GM06990 (cell line): Measurements from ENCODE around the gene SVOP.

Experiments
- DNase-seq: peaks from one replicate; pipeline ENCODE4 v3.0.0-alpha.2; 2011; ENCODE audit not compliant: insufficient read length; ENCODE audit errors: extremely low read depth
- H3K27me3 ChIP-seq: replicated peaks from 2 replicates; pipeline ENCODE4 v1.6.0; 2011; ENCODE audit warnings: low read length; ENCODE audit not compliant: control insufficient read depth, insufficient read depth
- H3K36me3 ChIP-seq: 2 replicates; pipeline ENCODE4 v1.5.1; 2011; ENCODE audit warnings: low read length; ENCODE audit not compliant: control insufficient read depth, insufficient read depth
- H3K4me3 ChIP-seq: replicated peaks from 2 replicates; pipeline ENCODE4 v1.5.1; 2011; ENCODE audit warnings: low read depth, mild to moderate bottlenecking, control low read depth, low read length
- TF ChIP-seq, protein P1 (sequence below): IDR thresholded peaks from 2 replicates; pipeline ENCODE4 v1.5.1; 2011; ENCODE audit warnings: low read length, control low read depth, mild to moderate bottlenecking, inconsistent platforms; ENCODE audit not compliant: insufficient read depth, poor library complexity, severe bottlenecking

Gene SVOP

DNA sequence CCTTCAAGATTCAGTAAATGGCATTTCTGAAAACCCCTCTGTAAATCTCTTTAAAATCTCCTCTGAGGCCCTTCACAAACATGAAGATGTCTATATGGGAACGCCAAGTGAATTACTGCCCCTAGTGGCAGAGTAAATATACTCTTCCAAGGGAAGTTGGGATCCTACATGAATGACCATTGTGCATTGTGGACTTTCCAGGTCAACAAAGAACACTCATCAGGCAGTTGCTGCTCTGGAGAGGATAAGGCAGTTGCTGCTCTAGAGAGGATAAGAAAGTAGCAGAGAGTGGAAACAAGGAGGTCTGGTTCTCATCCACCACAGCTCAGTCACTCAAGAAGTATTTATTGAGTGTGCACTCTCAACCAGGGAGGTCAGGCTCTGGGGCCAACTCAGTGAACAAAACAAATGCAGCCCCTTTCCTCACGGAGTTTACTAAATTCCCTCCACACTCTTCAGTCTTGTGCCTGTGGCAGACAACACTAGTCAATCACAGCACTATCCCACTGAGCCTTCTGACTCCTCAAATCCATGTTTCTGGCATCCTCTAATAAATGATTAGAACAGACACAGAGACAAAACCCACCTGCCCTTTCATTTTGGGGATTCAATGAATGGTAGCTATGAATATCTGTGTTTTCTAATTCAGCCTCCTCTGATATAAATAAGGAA is 52.9 kb downstream of the SVOP start:
- no peak for DNase-seq
- no peaks in the 10 kb centered on the region for H3K27me3 ChIP-seq
- H3K4me3 ChIP-seq, result no peak overlapping the region
- TF ChIP-seq, protein P1, sequence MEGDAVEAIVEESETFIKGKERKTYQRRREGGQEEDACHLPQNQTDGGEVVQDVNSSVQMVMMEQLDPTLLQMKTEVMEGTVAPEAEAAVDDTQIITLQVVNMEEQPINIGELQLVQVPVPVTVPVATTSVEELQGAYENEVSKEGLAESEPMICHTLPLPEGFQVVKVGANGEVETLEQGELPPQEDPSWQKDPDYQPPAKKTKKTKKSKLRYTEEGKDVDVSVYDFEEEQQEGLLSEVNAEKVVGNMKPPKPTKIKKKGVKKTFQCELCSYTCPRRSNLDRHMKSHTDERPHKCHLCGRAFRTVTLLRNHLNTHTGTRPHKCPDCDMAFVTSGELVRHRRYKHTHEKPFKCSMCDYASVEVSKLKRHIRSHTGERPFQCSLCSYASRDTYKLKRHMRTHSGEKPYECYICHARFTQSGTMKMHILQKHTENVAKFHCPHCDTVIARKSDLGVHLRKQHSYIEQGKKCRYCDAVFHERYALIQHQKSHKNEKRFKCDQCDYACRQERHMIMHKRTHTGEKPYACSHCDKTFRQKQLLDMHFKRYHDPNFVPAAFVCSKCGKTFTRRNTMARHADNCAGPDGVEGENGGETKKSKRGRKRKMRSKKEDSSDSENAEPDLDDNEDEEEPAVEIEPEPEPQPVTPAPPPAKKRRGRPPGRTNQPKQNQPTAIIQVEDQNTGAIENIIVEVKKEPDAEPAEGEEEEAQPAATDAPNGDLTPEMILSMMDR, result peak; percentile 58
- no peaks in the 10 kb centered on the region for H3K36me3 ChIP-seq

DNA sequence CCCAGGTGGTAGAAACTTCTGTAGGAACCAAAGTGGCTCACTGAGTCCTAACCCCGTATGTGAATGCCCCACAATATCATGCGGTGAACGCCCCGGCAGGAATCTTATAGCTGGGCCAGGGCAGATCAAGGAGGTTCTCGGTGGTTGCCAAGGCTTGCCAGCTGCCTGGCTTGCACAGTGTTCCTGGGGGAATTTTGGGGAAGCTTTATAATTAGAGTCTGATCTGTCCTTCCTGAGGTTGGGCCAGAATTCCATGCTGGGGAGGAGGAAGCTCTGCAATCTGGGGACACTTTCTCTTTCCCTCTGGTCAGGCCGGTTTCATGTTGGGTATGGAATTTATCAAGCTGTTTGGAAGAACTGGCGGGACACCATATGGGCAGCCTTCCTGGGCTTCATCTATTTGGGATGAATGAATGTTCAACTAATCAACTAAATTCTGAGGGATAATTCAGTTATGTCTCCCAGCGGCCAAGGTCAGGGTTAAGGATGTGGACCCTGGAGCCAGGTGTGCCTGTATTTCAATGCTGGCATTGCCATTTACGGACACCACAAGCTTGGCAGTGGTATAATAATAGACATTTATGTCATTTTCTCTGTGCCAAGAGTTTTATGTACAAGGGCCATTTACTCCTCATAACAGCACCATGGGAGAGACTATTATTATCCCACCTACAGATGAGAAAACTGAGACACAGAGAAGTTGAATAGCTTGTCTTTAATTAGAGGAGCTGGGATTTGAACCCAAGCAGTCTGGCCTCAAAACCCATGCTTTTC is 54.3 kb downstream of the SVOP start:
- no peak for DNase-seq
- Histone ChIP-seq H3K36me3 (no peaks in the 10 kb centered on the region), H3K4me3 (no peak overlapping the region), H3K27me3 (no peaks in the 10 kb centered on the region)
- TF ChIP-seq, protein P1, result no peak

DNA sequence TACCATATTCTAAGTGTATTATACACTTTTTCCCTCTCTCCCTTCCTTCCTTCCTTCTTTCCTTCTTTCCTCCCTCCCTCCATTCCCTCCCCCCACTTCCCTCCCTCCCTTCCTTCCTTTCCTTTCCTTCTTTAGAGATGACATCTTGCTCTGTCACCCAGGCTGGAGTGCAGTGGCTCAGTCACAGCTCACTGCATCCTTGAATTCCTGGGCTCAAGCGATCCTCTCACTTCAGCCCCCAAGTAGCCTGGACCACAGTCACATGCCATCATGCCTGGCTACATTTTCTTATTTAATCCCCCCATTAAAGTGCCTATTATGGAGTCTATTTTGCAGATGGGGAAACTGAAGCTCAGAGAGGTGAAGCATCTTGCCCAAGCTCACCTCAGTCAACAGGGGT is 55.0 kb downstream of the SVOP start:
- Histone ChIP-seq H3K4me3 (no peak overlapping the region), H3K36me3 (no peaks in the 10 kb centered on the region), H3K27me3 (no peaks in the 10 kb centered on the region)
- DNase-seq, result no peak
- TF ChIP-seq, protein P1, result no peak

DNA sequence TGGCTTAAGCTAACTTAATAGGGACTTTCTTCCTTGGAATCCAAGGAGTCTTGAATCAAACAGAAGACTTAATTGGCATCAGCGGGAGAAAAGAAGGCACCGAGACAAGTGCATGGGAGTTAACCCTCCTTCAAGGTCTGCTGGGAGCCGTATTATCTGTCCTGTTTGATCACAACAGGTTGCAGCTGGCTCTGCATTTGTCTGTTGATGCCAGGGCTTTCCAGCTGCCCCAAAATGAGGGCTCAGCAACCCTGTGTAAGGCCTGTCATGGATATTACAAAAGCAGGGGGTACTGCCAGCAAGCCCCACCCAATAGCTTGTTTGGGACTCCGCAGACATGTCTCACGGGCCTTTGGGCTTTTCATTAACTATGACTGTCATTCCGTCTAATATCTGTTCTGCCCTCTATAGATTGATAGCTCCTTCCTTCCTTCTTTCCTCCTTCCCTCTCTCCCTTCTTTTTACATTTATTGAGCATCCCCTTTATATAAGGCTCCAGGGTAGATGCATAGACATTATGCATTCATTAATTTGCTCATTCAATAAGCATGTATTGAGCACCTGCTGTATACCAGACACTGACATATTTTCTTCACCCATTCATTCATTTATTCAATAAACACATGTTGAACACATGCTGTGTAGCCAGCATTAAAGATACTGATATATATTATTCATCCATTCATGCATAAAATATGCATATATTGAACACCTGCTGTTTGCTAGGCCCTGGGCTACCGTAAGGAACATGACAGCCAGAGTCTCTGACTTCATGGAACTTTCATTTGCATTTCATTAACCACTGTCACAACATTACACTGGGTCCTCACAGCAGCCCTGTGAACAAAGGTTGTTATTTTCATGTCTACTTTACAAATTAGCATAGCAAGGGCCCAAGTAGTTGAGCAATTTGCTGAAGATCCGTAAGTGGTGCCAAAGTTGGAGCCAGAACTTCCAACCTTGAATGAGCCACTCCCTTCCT is 56.2 kb downstream of the SVOP start:
- no peak for DNase-seq
- TF ChIP-seq, protein P1, result no peak
- no peaks in the 10 kb centered on the region for H3K36me3 ChIP-seq
- H3K27me3 ChIP-seq, result no peaks in the 10 kb centered on the region
- no peak overlapping the region for H3K4me3 ChIP-seq

DNA sequence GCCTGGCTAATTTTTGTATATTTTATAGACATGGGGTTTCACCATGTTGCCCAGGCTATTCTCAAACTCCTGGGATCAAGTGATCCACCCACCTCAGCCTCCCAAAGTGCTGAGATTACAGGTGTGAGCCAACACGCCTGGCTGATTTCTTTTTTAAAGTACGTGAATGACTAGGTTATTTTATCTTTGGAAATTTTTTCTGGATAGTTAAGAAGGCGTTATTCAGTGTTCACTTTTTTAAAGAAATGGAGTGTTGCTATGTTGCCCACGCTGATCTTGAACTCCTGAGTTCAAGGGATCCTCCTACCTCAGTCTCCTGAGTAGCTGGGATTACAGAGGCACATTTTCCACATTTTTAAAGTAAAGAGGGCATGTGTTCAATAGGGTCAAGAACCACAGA is 58.6 kb downstream of the SVOP start:
- 0 out of 2 replicates have a peak, but pooled peaks cover 2% of the 10 kb centered on the region for H3K27me3 ChIP-seq
- DNase-seq, result no peak
- TF ChIP-seq, protein P1, result no peak

More for the DNA sequence above, 58.6 kb downstream of the SVOP start:
- no peaks in the 10 kb centered on the region for H3K36me3 ChIP-seq
- no peak overlapping the region for H3K4me3 ChIP-seq
